ENCODE data around the gene NSMCE1. TPM values are rescaled to one million over a fixed set of nuclear protein-coding genes. Genes with fewer than 3 reads are reported as not detected.

The NSMCE1 gene
- total and polyA plus RNA-seq, 2 donors (not counting 1 experiment from before 2014, with no cell fraction given): 29.0 to 61.9 TPM

- H3K27me3 Mint-ChIP-seq: no peaks in the 10 kb centered on the region
- H3K27ac ChIP-seq (ENCODE audit: low read length in 2 of 2): no peak overlapping the region
- CTCF ChIA-PET: interaction anchor here (0.9 to 10.0 kb wide), 15 partner anchors 11 to 228 kb away, joined by 3 to 172 read pairs (median 6); partner anchors contain the start of gene KDM8
These were observed 38.6 kb downstream of the NSMCE1 start for GRCh38 chr16:27229891-27230470.

More at GRCh38 chr16:27229891-27230470, 38.6 kb downstream of the NSMCE1 start:
- TF ChIP-seq CTCF (IDR thresholded peaks at IDR 0.05) (no peak), EZH2 (IDR thresholded peaks at IDR 0.05; ENCODE audit: borderline replicate concordance, insufficient read depth, low read depth, low read length, poor library complexity, severe bottlenecking) (no peak)
- H3K9me3 ChIP-seq (ENCODE audit: control extremely low read depth in 1 of 3, control insufficient read depth in 2 of 3, insufficient read depth in 1 of 3, low read length in 2 of 3): no peaks in the 10 kb centered on the region
- peaks cover 16% of the 10 kb centered on the region for H3K79me2 ChIP-seq (ENCODE audit: control insufficient read depth, insufficient read depth, low read length)
- POLR2A ChIA-PET: interaction anchor here (0.8 to 2.3 kb wide), 9 partner anchors 8 to 168 kb away, joined by 3 to 9 read pairs (median 3); partner anchors contain the start of gene KDM8
- no peak for ATAC-seq (ENCODE audit: low read depth)
- intact Hi-C loops (cut with micrococcal nuclease): loop anchor here (5.0 kb wide), 1 partner anchor 48 kb away; no protein-coding TSS in a partner anchor
- no peak overlapping the region for H3K9ac ChIP-seq (ENCODE audit: low read length)
- no peaks in the 10 kb centered on the region for H4K20me1 ChIP-seq (ENCODE audit: control insufficient read depth, insufficient read depth, low read length, poor library complexity, severe bottlenecking)
- DNase-seq: no peak
- Mint-ChIP-seq H3K27ac (peak overlapping the region; percentile 15), H3K4me1 (peaks cover 80% of the 10 kb centered on the region), H3K9me3 (ENCODE audit: insufficient read depth) (no peaks in the 10 kb centered on the region), H3K4me3 (peak overlapping the region; percentile 66)
- no peak overlapping the region for H2AFZ ChIP-seq (ENCODE audit: insufficient read depth, low read depth, low read length, poor library complexity, severe bottlenecking)
- 93% methylated on average over 16 of the region's 18 CpGs for WGBS (ENCODE audit: insufficient coverage)
- H3K4me3 ChIP-seq (ENCODE audit: control extremely low read depth in 1 of 5, extremely low read depth in 1 of 5, insufficient read depth in 1 of 5, low read depth in 2 of 5, low read length in 4 of 5): no peak overlapping the region
- H3K4me1 ChIP-seq (ENCODE audit: control insufficient read depth in 2 of 2, insufficient read depth in 2 of 2, low read length in 2 of 2): peaks cover 79 to 89% of the 10 kb centered on the region in 2 donors
- H3K4me2 ChIP-seq (replicated peaks; ENCODE audit: low read depth, low read length, poor library complexity, severe bottlenecking): peak overlapping the region; percentile 57
- H3K27me3 ChIP-seq (replicated peaks in 1 of 4; ENCODE audit: control extremely low read depth in 1 of 4, control insufficient read depth in 3 of 4, insufficient read depth in 4 of 4, low read length in 3 of 4): no peaks in the 10 kb centered on the region
- peaks cover 0 to 21% of the 10 kb centered on the region in 2 experiments for H3K36me3 ChIP-seq (replicated peaks in 1 of 2; ENCODE audit: control extremely low read depth in 1 of 2, control insufficient read depth in 1 of 2, extremely low read depth in 1 of 2, insufficient read depth in 2 of 2, low read length in 1 of 2)

Data from B cell (primary cell).